NCI-H2196 (cell line): ENCODE measurements around the gene CD247.

ENCODE experiments used
- DNase-seq: peaks from one replicate; lab custom pipeline; 2025; ENCODE audit not compliant: unreplicated experiment; lab: John Stamatoyannopoulos, UW

Gene CD247

DNA sequence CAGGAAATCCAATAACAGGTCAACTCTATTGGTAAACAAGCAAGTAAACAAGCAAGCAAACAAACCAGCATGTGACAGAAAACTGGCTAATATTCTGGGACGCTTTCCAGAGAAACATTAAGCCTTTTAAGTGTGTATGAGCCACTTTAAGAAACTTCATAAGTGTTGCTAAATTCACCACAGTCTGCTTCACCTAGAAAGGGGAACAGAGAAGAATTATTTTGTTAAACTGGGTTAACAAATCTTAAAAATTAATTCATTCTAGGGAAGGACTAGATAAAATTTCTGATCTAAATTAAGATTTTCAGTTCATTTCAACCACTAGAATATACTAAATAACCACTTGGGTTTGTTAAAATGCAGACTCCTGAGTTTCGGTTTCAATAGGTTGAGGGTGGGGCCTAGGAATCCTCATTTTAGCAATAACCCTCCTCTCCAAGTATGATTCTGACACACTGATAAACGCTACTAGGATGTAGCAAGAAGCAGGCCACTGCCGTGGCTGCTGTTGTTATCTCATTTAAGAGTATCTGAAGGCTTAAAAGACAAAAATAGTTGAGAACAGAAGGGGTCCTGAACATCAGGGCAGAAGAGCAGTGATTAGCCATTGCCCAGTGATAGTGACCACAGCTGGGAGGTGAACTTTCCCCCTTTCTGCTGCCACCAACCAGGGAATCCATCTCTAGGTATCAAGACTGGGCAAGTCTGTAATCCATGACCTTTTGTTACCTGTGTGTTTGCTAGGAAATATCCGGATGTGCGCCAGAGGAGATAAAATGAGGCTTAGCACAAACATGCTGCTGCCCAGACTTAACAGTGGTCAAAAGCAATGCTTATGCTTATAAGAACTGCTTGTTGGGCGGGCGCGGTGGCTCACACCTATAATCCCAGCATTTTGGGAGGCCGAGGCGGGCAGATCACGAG, 24.0 kb upstream of the CD247 start:
- no peak for DNase-seq

DNA sequence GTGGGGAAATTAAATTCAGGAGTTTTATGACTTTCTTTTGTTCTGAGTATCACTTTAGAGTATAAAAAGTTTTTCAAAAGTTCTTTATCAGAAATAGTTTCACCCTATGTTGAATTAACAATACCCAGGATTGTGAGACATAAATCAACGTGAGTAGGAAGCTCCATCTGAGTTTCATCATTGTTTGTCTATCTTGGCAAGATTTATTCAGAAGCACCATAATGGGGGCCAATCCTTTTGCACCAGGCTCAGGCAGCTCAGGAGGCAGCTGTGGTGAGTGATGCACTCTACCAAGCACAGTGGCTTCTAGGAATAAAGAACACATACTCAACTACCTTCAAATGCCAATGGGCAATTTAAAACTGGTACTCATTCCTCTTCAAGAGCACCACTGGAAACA, 23.3 kb upstream of the CD247 start:
- DNase-seq = no peak

DNA sequence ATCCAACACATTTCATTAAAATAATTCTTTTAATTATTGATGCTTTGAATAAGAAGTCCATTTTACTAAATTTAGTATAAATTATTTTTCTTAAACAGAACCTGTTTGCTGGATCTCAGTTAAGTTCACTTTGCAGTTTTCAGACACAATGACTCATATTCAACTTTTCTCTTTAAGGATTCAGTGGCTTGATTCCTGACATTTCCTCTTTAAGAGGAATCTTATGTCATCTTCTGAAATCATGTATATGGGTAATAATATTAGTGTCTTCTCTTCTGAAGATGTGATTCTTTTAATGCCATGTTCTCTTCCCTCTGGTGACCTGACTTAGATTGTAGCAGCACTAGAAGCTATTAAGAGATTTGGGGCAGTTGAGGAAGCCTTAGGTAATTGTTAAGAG, 22.7 kb upstream of the CD247 start:
- no peak for DNase-seq

DNA sequence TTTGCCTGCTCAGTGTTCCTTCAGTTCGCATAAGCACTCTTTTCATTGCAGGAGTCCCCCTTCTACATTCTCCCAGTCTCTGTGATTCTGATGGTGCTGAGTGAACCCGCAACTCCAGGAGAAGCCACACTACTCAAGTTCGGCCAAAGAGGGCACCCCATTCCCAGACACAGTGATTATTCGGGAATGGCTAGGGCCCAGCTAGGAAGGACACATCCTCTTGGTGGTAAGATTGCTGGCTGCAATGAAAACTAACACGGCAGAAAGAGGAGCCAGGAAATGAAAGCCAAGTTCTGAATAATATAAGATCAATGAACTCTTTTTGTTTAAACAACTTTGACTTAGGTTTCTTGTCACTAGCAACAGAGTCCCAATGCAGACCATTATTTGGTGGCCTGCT, 20.3 kb upstream of the CD247 start:
- no peak for DNase-seq

DNA sequence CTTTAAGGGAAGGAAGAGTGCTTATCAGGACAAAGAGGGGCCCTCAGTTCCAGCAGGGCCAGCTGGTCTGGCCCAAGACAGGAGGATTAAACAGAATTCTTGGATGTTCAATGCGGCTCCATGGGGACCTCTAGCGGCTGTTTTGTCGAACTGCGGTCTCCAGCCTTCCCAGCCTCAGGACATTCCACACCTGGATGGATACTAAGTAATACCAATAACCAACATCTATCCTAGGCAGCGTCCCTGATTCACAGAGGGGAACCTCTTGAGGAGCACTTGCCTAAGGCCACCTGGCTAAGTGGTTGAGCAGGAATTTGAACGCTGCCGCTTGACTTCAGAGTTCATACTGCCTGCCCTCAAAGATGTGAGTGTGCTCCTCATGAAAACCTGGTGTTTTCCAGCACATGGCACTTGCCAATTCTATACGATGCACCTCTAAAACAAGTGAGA, 15.5 kb upstream of the CD247 start:
- peak; percentile 75 for DNase-seq

DNA sequence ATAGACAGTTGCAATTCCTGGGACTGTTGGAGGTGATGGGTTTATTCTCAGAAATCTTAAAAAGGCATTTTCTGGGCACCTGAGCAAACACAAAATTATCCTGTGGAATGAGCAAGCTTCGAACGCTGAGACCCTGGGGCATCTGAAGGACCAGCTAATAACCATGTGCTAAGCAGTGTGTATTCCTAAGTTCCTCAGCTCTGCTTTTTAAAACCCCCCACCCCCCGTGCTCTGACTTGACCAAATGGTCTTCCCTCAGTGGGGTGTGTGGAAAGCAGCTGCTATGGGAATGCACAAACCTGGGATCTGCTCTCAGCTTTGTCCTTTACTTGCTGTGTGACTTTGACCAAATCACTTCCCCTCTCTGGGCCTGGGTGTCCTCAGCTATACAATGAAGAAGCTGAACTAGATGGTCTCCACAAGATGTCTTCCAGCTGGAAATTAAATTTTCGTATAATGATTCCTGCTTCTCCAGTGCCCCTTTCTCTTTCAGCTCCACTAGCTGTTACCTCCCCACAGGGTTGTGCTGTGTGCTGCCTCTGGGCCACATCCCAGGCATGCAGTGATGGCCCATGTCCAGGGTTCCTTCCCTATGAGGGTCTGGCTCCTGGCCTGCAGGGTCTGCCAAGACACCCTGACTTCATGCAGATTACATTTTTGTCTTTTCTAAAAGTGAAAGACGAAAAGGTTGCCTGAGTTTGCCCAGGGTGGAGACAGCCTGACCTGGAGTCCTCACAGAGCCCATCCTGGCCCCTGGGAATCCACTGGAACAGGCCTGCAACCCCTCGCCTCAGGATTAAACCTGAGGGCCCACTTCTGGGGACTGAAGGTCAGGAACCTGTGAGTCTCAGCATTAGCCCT, 14.9 kb upstream of the CD247 start:
- no peak for DNase-seq

DNA sequence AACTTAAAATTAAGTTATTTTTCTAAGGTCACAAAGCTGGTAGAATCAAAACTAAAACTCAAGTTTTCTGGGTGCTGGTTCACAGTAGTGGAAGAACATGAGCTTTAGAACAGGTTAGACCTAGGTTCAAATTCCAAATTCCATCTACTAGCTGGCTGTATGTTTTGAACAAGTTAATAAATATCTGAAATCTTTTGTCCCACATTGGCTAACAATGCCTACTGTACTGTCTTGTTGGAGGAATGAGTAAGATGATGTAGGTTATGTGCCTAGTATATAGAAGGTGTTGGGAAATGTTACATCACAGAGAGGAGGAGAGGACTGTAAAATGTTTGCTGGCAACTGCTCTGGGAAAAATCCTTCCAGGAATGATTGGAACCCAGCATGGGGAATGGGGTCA, 14.0 kb upstream of the CD247 start:
- DNase-seq = no peak

DNA sequence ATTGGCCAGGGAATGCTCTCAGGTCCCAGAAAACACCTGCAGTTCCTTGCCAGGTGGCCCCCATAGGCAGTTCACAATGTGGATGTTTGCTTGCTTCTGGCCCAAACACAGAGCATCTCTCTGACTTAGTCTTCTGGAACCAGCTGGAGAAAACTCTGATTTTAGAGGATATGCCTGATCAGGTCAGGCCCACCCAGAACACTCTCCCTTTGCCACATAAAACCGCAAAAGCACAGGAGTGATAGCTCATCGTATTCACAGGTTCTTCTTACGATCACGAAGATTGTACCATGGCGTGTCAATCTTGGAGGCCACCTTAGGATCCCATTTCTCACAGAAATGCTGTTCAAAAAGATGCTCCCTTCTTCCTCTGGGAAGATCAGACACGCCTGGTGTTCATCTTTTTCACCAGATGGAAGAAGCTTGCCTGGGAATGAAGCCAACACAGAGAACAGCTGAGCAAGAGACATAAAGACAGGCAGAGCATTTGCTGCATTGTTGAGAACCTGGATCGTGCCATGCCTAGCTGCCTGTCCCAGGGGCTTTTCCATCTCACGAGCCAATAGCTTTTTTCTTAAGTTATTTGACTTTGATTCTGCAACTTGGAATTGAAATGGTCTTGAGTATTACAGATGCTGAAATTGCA, 11.6 kb upstream of the CD247 start:
- no peak for DNase-seq

DNA sequence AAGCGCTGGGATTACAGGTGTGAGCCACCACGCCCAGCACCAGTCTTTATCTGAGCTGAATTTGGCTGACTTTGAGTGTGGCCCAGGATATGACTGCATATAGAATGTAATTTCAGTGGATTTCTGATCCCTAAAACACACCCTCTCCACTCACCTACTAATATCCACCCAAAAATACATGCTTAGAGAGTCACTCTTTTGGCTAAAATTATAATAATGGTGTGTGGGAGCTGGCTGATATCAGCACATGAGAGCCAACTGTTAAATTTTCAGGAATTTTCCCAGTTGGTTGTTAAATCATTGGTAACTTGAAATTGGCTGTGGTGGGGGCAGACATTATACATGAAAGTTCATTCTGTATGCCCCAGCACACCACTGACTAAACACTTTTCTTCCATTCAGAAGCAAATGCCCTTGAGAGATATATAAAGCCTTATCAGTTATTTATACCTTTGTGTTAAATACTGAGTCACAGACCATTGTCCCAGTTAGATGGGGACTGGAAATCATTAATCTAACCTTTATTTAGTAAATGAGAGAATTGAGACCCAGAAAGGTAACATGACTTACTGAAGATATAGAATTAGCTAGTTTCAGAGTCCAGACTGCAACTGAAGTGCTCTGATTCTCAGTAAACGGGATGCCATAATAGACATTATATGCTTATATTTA, 9.9 kb upstream of the CD247 start:
- no peak for DNase-seq

DNA sequence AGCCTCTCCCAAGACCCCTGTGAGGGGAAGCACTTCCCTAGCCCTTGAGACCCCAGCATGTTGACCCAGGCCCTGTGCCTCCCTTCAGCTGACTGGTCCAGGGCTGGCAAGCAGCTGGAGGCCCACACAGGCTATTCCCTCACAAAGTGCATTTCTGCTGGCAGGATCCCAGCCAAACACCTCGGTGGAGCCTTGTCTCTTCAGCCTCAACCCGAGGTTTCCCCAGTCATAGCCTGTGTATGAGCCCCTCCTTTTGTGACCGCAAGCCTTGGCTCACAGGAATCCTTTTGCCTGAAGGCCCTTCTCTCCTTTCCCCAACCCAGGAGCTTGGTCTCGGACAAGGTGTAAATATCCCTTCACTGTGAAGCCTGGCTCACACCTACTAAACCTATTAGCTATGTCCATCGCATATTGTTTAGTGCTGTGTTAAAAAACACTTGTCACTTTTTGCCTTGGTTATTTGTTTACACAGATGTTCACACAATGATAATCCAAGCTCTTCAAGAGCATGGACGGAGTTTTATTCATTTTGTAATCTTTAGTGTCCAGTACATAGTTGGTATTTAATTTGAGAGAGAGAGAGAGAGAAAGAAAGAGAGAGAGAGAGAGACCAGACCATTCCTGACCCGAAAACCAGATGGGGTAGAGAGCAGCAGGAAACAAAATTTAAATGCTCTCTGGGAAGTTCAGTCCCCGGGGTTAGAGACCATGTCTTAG, 8.5 kb upstream of the CD247 start:
- DNase-seq = no peak

DNA sequence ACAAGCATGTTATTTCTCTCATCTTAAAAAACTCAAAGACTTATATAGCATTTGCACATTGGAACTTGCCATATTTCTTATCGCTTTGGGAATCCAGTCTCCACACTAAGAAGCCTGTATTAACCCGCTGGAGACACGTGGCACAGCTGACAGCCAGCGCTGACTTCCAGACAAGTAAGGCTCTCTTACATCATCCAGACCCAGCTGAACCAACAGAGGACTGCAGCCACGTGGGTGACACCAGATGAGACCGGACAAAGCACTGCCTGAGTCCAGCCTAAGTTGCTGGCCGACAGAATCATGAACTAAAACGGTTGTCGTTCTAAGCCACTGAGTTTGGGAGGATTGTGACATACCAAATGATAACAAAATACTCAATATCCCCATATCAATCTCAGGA, 6.3 kb upstream of the CD247 start:
- no peak for DNase-seq

DNA sequence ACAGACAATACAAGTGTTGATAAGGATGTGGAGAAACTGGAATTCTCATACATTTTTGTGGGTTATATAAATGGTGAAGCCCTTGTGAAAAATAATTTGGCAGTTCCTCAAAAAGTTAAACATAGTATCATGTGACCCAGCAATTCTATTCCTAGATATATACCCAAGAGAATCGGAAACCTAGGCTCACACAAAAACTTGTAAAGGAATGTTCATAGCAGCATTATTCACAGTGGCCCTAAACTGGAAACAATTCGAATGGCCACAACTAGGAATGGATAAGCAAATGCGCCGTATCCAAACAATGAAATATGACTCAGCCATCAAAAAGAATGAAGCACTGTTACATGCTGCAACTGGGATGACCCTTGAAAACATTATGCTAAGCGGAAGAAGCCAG, 3.9 kb upstream of the CD247 start:
- DNase-seq = no peak

DNA sequence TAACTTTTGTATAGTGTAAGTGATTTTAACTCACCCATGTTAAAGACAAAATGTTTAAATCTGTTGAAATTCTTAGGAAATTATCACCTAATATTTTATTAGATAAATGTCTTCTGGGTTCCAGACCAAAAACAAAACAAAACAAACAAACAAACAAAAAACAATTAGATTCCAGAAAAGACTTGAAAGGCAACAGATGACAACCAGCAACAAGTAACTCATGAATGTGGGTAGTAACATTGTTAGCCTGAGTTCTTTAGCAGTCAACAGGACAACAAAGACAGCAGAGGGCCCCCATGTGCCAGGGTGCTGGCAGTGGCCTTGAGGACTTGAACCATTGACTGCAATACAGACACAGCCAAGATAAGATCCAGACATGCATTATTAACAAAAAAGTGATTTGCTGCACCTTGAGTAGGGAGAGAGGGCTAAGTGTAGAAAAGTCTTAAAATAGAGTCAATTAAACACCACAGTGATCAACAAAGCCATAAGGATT, 2.4 kb upstream of the CD247 start:
- no peak for DNase-seq

DNA sequence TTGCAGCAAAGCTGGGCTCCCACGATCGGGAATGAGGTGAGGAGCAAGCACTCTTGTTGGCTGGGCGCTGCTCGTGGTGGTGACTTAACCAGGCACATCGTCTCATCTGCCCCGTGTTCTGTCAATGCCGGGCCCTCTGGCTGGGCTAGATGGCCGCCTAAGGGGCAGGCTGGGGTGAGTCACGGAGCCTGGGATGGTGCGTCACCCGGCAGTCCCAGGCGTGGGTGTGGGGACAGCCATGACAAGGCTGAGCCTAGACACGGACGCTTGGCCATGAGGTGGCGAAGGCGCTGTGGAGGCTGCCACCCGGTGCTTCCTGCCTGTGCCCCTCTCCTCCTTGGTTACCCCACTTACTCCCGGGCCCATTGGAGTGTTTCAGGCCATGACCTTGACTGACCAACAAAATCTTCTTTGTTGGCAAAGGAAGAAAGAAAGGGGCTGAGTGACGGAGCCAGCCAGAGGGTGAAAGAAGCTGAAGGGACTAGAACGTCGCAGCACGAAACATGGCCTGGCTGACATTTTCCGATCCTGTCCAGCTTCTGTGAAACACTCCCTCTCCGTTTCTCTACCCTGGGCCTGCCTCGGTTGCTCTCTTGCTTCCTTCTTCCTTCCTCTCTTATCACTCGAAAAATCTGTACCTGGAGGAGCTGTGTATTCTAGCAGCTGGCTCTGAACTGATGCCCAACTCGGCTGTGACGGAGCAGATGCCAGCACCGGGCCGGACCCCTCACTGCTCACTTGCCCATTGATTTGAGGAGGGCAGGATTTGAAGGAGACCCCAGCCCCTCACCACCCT, 596 bp downstream of the CD247 start:
- no peak for DNase-seq

DNA sequence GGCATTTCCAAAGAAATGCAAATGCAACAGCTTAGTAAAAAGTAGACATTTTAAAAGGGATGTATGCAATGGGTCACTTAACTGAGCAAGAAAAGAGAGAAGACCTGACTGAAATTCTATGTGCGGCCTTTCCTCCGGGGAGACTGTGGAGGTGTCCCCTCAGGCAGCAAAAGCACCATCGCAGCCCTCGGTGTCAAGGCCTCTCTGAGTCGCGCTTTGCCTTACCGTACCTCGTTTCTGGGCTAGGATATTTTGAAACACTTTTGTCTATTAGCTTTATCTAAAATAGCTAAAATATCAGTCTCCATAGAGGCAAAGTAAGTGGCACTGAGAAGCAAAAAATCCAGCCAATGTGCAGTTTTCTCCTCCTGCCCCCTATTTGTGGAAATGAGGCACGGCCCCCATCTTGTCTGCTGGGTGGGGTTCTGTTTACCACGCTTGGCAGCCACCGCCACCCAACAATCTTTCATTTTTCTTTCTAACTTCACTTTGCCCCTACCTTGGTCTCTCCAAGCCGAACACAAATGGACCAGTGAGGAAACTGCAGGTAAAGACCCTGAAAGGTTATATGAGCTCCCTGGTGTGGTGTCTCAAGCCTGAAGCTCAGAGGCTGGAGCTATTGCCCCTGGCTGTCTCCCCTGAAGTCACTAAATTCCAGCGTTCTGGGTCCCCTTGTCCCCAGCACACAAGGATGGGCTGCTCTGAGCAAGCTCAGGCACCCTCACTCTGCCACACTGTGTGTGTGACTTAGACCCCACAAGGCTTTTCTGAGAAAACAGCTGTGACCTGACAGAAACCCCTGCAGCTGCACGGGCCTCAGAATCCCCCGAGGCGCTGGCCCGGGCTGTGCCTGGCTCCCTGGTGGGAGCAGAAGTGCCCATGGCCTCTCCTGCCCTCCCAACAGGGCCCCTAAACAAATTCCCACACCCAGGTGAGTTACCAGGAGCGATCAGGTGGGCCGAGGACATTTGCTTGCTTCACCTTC, 1.6 kb downstream of the CD247 start:
- no peak for DNase-seq

DNA sequence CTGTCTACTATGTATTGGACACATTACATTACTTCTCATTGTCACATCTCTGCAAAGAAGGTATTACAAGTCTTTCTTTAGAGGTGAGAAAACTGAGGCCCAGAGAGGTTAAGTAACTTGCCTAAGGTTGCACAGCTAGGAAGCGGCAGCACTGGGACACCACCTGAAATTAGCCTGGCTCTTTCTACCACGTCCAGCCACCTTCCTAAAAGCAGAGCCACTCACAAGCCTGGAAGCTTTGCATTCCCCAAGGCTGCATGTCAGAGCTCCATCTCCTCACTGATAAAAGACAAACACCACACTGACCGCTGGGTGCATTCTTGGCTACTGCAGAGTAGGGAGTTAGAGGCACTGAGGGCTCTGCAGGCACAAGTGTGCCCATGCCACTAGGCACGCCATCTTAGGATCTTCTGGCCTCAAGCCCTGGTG, 2.4 kb downstream of the CD247 start:
- no peak for DNase-seq

DNA sequence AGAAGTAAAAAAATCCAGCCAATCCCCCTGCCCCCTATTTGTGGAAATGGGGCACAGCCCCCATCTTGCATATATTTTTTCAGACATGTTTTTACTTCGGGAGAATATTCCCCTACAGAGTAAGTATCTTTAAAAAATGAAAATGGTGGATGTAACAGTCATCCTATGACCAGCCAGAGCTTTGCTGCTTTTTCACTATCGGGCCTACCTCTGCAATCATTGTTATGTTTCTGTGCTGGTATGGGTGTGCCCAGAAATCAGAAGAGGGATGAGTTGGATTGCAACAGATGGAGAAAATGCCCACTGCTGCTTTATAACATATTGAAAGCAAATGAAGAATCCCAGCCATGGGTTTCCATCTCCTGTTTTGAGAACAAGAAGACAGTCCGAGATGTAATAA, 2.9 kb downstream of the CD247 start:
- no peak for DNase-seq

DNA sequence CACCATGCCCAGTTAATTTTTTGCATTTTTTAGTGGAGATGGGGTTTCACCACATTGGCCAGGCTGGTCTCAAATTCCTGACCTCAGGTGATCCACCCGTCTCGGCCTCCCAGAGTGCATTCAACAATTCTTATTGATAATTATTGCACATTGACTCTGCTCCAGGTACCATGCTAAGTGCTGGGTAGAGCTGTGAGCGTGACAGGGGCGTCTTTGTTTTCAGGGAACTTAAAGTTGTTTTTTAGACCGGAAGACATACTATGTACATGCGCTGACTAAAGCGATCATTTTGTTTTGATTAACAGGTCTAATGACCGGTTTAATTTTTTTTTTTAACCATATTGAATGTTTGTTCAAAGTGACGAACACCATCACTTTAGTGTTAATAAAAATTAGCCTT, 4.0 kb downstream of the CD247 start:
- no peak for DNase-seq
